Measurements from ENCODE around the gene ZNF143.
"Not testable (repeated sequence)": the region's sequence is repeated elsewhere in the genome, so short reads cannot be mapped to it uniquely, and the experiment has no call there.

Gene ZNF143

GRCh38 chr11:9460322-9461062 lies at the start of gene ZNF143:
Gene ZNF143 (plus strand): TSS chr11:9461012. CDS start chr11:9471309, 10,297 bp downstream.
- peak; percentile 100 for DNase-seq

- no peak for DNase-seq
These were observed 32.1 kb upstream of the ZNF143 start for GRCh38 chr11:9428706-9429105.

- no peak for DNase-seq
These were observed 22.2 kb upstream of the ZNF143 start for GRCh38 chr11:9438611-9439010.

GRCh38 chr11:9446230-9446629 lies 14.6 kb upstream of the ZNF143 start:
- no peak for DNase-seq

- DNase-seq = no peak
These were observed 12.0 kb upstream of the ZNF143 start for GRCh38 chr11:9448576-9449352.

- DNase-seq = not testable (repeated sequence)
These were observed 8.8 kb upstream of the ZNF143 start for GRCh38 chr11:9452023-9452422.

GRCh38 chr11:9455722-9456121 lies 5.1 kb upstream of the ZNF143 start:
- no peak for DNase-seq

- DNase-seq = peak; percentile 37
These were observed 1.0 kb upstream of the ZNF143 start for GRCh38 chr11:9459667-9460321.

GRCh38 chr11:9461063-9461759 lies 399 bp downstream of the ZNF143 start:
- peak; percentile 70 for DNase-seq

GRCh38 chr11:9461760-9462134 lies 935 bp downstream of the ZNF143 start:
- no peak for DNase-seq

- no peak for DNase-seq
These were observed 1.5 kb downstream of the ZNF143 start for GRCh38 chr11:9462172-9462799.

GRCh38 chr11:9462806-9463537 lies 2.2 kb downstream of the ZNF143 start:
- DNase-seq = no peak

- no peak for DNase-seq
These were observed 10.0 kb downstream of the ZNF143 start for GRCh38 chr11:9470765-9471164.

GRCh38 chr11:9473408-9473807 lies 12.6 kb downstream of the ZNF143 start:
- no peak for DNase-seq

- no peak for DNase-seq
These were observed 19.1 kb downstream of the ZNF143 start for GRCh38 chr11:9479899-9480298.

GRCh38 chr11:9489080-9489765 lies 28.4 kb downstream of the ZNF143 start:
- DNase-seq = no peak

GRCh38 chr11:9490376-9490775 lies 29.6 kb downstream of the ZNF143 start:
- no peak for DNase-seq

GRCh38 chr11:9493492-9493891 lies 32.7 kb downstream of the ZNF143 start:
- DNase-seq = no peak

- no peak for DNase-seq
These were observed 33.5 kb downstream of the ZNF143 start for GRCh38 chr11:9494316-9494715.

- DNase-seq = no peak
These were observed 35.1 kb downstream of the ZNF143 start for GRCh38 chr11:9495803-9496514.

Data from stimulated activated CD4-positive, alpha-beta T cell treated with anti-CD3 and anti-CD28 coated beads, Interleukin-12 subunit alpha, Interleukin-12 subunit beta, amount 100 ng/mL, for 4 hours (primary cell).